ENCODE measurements around the gene NPAS4. TPM values are rescaled to one million over a fixed set of nuclear protein-coding genes. Genes with fewer than 3 reads are reported as not detected.

The NPAS4 gene
- total and polyA plus RNA-seq, 2 of the 13 experiments (the other 11 are each of a cell fraction or from before 2014, with no cell fraction given), result not detected

DNA sequence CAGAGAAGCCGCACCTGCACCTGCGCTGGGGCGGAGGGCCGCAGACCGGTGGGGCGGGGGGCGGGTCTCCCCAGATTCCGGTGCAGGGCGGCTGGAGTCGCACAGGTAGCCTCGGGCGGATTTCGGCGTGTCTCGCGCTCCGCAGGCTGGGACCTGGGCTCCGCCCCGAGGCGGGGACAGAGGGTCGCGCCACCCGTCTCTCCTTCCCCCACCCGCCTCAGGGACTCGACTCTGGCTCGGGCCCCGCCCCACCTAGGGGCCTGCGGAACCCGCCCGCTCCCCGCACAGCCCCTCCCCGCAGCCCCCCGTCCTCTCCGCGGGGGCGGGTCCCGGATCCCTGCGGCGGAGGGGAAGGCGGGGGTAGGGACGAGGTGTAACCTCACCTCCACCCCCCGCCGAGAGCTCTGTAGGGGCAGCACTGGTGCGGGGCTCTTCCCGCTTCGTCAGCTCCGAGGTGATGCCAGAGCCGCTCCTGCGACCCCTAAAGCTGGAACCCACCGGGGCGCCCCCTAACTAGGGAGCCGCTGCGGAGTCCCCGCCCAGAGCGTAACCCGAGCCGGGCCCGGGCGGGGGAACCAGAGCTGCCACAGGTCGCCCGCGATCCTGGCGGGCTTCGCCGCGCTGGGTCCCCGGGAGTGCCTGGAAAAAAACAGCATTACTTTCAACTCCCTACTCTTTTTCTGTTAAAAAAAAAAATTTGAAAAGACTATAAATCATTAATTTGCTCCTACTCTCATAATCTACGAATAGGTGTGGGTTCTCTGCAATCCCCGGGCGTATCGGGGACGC lies 49.0 kb upstream of the NPAS4 start, which contains the start of gene SLC29A2 (continued):
- TF ChIP-seq, protein P1, sequence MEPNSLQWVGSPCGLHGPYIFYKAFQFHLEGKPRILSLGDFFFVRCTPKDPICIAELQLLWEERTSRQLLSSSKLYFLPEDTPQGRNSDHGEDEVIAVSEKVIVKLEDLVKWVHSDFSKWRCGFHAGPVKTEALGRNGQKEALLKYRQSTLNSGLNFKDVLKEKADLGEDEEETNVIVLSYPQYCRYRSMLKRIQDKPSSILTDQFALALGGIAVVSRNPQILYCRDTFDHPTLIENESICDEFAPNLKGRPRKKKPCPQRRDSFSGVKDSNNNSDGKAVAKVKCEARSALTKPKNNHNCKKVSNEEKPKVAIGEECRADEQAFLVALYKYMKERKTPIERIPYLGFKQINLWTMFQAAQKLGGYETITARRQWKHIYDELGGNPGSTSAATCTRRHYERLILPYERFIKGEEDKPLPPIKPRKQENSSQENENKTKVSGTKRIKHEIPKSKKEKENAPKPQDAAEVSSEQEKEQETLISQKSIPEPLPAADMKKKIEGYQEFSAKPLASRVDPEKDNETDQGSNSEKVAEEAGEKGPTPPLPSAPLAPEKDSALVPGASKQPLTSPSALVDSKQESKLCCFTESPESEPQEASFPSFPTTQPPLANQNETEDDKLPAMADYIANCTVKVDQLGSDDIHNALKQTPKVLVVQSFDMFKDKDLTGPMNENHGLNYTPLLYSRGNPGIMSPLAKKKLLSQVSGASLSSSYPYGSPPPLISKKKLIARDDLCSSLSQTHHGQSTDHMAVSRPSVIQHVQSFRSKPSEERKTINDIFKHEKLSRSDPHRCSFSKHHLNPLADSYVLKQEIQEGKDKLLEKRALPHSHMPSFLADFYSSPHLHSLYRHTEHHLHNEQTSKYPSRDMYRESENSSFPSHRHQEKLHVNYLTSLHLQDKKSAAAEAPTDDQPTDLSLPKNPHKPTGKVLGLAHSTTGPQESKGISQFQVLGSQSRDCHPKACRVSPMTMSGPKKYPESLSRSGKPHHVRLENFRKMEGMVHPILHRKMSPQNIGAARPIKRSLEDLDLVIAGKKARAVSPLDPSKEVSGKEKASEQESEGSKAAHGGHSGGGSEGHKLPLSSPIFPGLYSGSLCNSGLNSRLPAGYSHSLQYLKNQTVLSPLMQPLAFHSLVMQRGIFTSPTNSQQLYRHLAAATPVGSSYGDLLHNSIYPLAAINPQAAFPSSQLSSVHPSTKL (CRISPR knock-in tag; IDR thresholded peaks at IDR 0.05), result peak; percentile 5; the same call in 1 of the 2 replicates
- TF ChIP-seq ZFP82 (CRISPR knock-in tag; IDR thresholded peaks at IDR 0.05; ENCODE audit: borderline replicate concordance) (no peak), AGO1 (IDR thresholded peaks at IDR 0.05; ENCODE audit: low read depth, low read length, poor library complexity, severe bottlenecking) (peak; percentile 91), SP2 (CRISPR knock-in tag; IDR thresholded peaks at IDR 0.05) (no peak), HCFC1 (IDR thresholded peaks at IDR 0.05; ENCODE audit: low read depth, low read length) (no peak), GZF1 (CRISPR knock-in tag; IDR thresholded peaks at IDR 0.05) (no peak), KLF11 (CRISPR knock-in tag; IDR thresholded peaks at IDR 0.05) (no peak), REL (CRISPR knock-in tag; conservative IDR thresholded peaks at IDR 0.05) (0 out of 2 replicates have a peak, but pooled peaks have one; percentile 36), GABPB1 (CRISPR knock-in tag; IDR thresholded peaks at IDR 0.05) (peak; percentile 57), ZNF713 (CRISPR knock-in tag; IDR thresholded peaks at IDR 0.05) (no peak)
- TF ChIP-seq, protein P2, sequence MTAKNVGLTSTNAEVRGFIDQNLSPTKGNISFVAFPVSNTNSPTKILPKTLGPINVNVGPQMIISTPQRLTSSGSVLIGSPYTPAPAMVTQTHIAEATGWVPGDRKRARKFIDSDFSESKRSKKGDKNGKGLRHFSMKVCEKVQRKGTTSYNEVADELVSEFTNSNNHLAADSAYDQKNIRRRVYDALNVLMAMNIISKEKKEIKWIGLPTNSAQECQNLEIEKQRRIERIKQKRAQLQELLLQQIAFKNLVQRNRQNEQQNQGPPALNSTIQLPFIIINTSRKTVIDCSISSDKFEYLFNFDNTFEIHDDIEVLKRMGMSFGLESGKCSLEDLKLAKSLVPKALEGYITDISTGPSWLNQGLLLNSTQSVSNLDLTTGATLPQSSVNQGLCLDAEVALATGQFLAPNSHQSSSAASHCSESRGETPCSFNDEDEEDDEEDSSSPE (CRISPR knock-in tag; IDR thresholded peaks at IDR 0.05), result 0 out of 2 replicates have a peak, but pooled peaks have one; percentile 2
- TF ChIP-seq, protein P3, sequence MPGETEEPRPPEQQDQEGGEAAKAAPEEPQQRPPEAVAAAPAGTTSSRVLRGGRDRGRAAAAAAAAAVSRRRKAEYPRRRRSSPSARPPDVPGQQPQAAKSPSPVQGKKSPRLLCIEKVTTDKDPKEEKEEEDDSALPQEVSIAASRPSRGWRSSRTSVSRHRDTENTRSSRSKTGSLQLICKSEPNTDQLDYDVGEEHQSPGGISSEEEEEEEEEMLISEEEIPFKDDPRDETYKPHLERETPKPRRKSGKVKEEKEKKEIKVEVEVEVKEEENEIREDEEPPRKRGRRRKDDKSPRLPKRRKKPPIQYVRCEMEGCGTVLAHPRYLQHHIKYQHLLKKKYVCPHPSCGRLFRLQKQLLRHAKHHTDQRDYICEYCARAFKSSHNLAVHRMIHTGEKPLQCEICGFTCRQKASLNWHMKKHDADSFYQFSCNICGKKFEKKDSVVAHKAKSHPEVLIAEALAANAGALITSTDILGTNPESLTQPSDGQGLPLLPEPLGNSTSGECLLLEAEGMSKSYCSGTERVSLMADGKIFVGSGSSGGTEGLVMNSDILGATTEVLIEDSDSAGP (CRISPR knock-in tag; IDR thresholded peaks at IDR 0.05; ENCODE audit: borderline replicate concordance), result peak; percentile 10; the same call in 1 of the 2 replicates
- TF ChIP-seq, protein P4, sequence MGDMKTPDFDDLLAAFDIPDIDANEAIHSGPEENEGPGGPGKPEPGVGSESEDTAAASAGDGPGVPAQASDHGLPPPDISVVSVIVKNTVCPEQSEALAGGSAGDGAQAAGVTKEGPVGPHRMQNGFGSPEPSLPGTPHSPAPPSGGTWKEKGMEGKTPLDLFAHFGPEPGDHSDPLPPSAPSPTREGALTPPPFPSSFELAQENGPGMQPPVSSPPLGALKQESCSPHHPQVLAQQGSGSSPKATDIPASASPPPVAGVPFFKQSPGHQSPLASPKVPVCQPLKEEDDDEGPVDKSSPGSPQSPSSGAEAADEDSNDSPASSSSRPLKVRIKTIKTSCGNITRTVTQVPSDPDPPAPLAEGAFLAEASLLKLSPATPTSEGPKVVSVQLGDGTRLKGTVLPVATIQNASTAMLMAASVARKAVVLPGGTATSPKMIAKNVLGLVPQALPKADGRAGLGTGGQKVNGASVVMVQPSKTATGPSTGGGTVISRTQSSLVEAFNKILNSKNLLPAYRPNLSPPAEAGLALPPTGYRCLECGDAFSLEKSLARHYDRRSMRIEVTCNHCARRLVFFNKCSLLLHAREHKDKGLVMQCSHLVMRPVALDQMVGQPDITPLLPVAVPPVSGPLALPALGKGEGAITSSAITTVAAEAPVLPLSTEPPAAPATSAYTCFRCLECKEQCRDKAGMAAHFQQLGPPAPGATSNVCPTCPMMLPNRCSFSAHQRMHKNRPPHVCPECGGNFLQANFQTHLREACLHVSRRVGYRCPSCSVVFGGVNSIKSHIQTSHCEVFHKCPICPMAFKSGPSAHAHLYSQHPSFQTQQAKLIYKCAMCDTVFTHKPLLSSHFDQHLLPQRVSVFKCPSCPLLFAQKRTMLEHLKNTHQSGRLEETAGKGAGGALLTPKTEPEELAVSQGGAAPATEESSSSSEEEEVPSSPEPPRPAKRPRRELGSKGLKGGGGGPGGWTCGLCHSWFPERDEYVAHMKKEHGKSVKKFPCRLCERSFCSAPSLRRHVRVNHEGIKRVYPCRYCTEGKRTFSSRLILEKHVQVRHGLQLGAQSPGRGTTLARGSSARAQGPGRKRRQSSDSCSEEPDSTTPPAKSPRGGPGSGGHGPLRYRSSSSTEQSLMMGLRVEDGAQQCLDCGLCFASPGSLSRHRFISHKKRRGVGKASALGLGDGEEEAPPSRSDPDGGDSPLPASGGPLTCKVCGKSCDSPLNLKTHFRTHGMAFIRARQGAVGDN (CRISPR knock-in tag; IDR thresholded peaks at IDR 0.05), result peak; percentile 49; the same call in 1 of the 2 replicates

Measured in HepG2 (cell line).